ENCODE measurements around the gene C16orf87.

- no peak for TF ChIP-seq EZH2 (IDR thresholded peaks at IDR 0.05; ENCODE audit: insufficient read depth, low read length)
- TF ChIP-seq CTCF (IDR thresholded peaks at IDR 0.05; ENCODE audit: insufficient read depth, low read depth, low read length): no peak
These were observed 19.3 kb downstream of the C16orf87 start for GRCh38 chr16:46811682-46812081.

All from astrocyte (in vitro differentiated cells and primary cell).